ENCODE results near the gene SPNS2.

GRCh38 chr17:4525691-4526397 lies 27.2 kb downstream of the SPNS2 start:
- TF ChIP-seq, protein P1, sequence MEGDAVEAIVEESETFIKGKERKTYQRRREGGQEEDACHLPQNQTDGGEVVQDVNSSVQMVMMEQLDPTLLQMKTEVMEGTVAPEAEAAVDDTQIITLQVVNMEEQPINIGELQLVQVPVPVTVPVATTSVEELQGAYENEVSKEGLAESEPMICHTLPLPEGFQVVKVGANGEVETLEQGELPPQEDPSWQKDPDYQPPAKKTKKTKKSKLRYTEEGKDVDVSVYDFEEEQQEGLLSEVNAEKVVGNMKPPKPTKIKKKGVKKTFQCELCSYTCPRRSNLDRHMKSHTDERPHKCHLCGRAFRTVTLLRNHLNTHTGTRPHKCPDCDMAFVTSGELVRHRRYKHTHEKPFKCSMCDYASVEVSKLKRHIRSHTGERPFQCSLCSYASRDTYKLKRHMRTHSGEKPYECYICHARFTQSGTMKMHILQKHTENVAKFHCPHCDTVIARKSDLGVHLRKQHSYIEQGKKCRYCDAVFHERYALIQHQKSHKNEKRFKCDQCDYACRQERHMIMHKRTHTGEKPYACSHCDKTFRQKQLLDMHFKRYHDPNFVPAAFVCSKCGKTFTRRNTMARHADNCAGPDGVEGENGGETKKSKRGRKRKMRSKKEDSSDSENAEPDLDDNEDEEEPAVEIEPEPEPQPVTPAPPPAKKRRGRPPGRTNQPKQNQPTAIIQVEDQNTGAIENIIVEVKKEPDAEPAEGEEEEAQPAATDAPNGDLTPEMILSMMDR (conservative IDR thresholded peaks at IDR 0.05 in 1 of 2, IDR thresholded peaks at IDR 0.05 in 1 of 2; ENCODE audit: extremely low read depth in 1 of 2, insufficient read depth in 1 of 2, low read depth in 1 of 2, low read length in 2 of 2): no peak
- TF ChIP-seq EZH2 (IDR thresholded peaks at IDR 0.05; ENCODE audit: borderline replicate concordance, low read length): no peak

Data from mammary epithelial cell (primary cell).